GM12878 (cell line): ENCODE data around the gene RASL11A. TPM values are rescaled to one million over a fixed set of nuclear protein-coding genes. Genes with fewer than 3 reads are reported as not detected.

Source experiments
- ATAC-seq: fragments of 200-7000 bp; cut with Tn5 transposase; 3 replicates; pipeline ENCODE4 v1.9.1; 2020; ENCODE audit warnings: mild to moderate bottlenecking, moderate library complexity
- BruUV-seq: library from RNA; stranded (reverse); fragments of 400-500 nt; replicated peaks from 2 replicates; lab custom pipeline; 2021; lab: Mats Ljungman, UMichigan
- CTCF ChIA-PET: fragments of 300-600 bp; sonication (Branson Sonifier 250); formaldehyde crosslinking; extraction: SDS; loops from one replicate; lab custom pipeline; 2021; ENCODE audit warnings: inconsistent platforms; lab: Yijun Ruan, JAX
- POLR2A ChIA-PET: fragments of 350-600 bp; formaldehyde crosslinking; extraction: SDS; loops from one replicate; lab custom pipeline; 2021; ENCODE audit warnings: inconsistent platforms; lab: Charles Lee
- RAD21 ChIA-PET: fragments of 300-600 bp; sonication (Branson Sonifier 250); formaldehyde crosslinking; loops from one replicate; lab custom pipeline; 2023; ENCODE audit warnings: antibody characterized with exemption; ENCODE audit not compliant: unreplicated experiment; lab: Charles Lee
- SMC1A ChIA-PET: fragments of 300-600 bp; sonication (Branson Sonifier 250); formaldehyde crosslinking; loops from one replicate; lab custom pipeline; 2023; ENCODE audit not compliant: unreplicated experiment, uncharacterized antibody; lab: Charles Lee
- DNase-seq: peaks from one replicate; pipeline ENCODE4 v3.0.0-alpha.2; 2011; ENCODE audit warnings: low read depth, low spot score
- FAIRE-seq: peaks from 3 replicates; lab custom pipeline; 2011; peaks lifted over from hg19 to GRCh38; lab: Jason Lieb, UNC
- H2AFZ ChIP-seq: 2 replicates; pipeline ENCODE4 v1.6.0; 2011; ENCODE audit warnings: low read depth, low read length, control low read depth; ENCODE audit not compliant: control insufficient read depth
- H3K27ac ChIP-seq: 2 replicates; pipeline ENCODE4 v1.5.1; 2011; ENCODE audit warnings: control low read depth; ENCODE audit not compliant: control insufficient read depth, insufficient read depth
- H3K27me3 ChIP-seq, 2 experiments: replicated peaks in 1 of 2; 2 replicates each; pipeline versions ENCODE4 v1.6.0 to v1.6.1; 2011; ENCODE audit warnings: low read length in 1 of 2; ENCODE audit not compliant: control insufficient read depth in 2 of 2, insufficient read depth in 2 of 2
- H3K36me3 ChIP-seq, 2 experiments: 2 replicates each; pipeline ENCODE4 v1.5.1; 2011; ENCODE audit warnings: low read length in 1 of 2; ENCODE audit not compliant: control insufficient read depth in 2 of 2, insufficient read depth in 2 of 2
- H3K4me1 ChIP-seq: 2 replicates; pipeline ENCODE4 v1.6.1; 2011; ENCODE audit warnings: mild to moderate bottlenecking, low read length, moderate library complexity, mixed read lengths; ENCODE audit not compliant: control insufficient read depth, insufficient read depth
- H3K4me2 ChIP-seq: 2 replicates; pipeline ENCODE4 v1.6.0; 2011; ENCODE audit warnings: control low read depth; ENCODE audit not compliant: control insufficient read depth, insufficient read depth
- H3K4me3 ChIP-seq: fragments of 200-600 bp; sonication (generic); 2 replicates; pipeline ENCODE4 v1.5.1; 2016
- H3K79me2 ChIP-seq: 2 replicates; pipeline ENCODE4 v1.6.0; 2011; ENCODE audit warnings: low read length; ENCODE audit not compliant: control insufficient read depth, insufficient read depth
- H3K9ac ChIP-seq: 2 replicates; pipeline ENCODE4 v1.8.0; 2011; ENCODE audit warnings: low read length, control low read depth, mixed read lengths; ENCODE audit not compliant: control insufficient read depth, insufficient read depth
- H3K9me3 ChIP-seq: replicated peaks from 3 replicates; pipeline ENCODE4 v1.5.1; 2011; ENCODE audit warnings: mild to moderate bottlenecking, low read length; ENCODE audit not compliant: control insufficient read depth, insufficient read depth
- H4K20me1 ChIP-seq: 2 replicates; pipeline ENCODE4 v1.6.0; 2011; ENCODE audit not compliant: control insufficient read depth, insufficient read depth
- TCF3 ChIP-seq: IDR thresholded peaks from 2 replicates; pipeline ENCODE4 v1.6.1; 2012; ENCODE audit warnings: low read depth, mild to moderate bottlenecking, low read length, borderline replicate concordance; ENCODE audit not compliant: insufficient read depth
- WGBS: methylation state at CpG from one replicate; pipeline ENCODE4 v1.1.6; 2016; ENCODE audit warnings: low lambda C conversion rate; ENCODE audit not compliant: insufficient replicate concordance, insufficient coverage; ENCODE audit errors: missing lambda C conversion rate; 5-methylcytosine and 5-hydroxymethylcytosine counted together
- in situ Hi-C: fragments of 300-500 bp; cut with MboI; formaldehyde crosslinking; loops from 9 replicates; pipeline ENCODE4 v1.14.3; 2018; ENCODE audit warnings: mixed read lengths
- intact Hi-C: fragments of 100-400 bp; cut with micrococcal nuclease; formaldehyde crosslinking; loops from one replicate; pipeline ENCODE4 v1.14.2; 2022; ENCODE audit not compliant: unreplicated experiment
- polyA plus RNA-seq, 11 experiments: library from polyadenylated mRNA; depleted of rRNA in 4 of 11; unstranded in 6 of 11; stranded (reverse) in 5 of 11; fragments of >200 nt; fragmentation: Nextera tagmentation in 4 of 11; fragmentation: Illumina TruSeq in 1 of 11; extraction: Ambion mirVana in 4 of 11; extraction: Trizol in 1 of 11; gene quantifications; 1 replicate in 1 of 11; 2 replicates in 10 of 11; pipeline versions ENCODE4 v1.2.1 to v1.2.3, GENCODE V29; 2011 to 2016; ENCODE audit warnings: inconsistent platforms in 2 of 11, missing spikeins in 2 of 11, low read depth in 1 of 11
- total RNA-seq, 4 experiments: library from RNA; depleted of rRNA in 3 of 4; stranded (reverse); fragments of >200 nt in 3 of 4; fragmentation: Illumina TruSeq in 1 of 4; extraction: Trizol in 1 of 4; gene quantifications; 2 replicates each; pipeline versions ENCODE4 v1.2.1 to v1.2.3, GENCODE V29; 2013 to 2021
- TF ChIP-seq, protein P1 (sequence below): IDR thresholded peaks from 2 replicates; pipeline ENCODE4 v1.6.1; 2012; ENCODE audit warnings: mild to moderate bottlenecking, low read depth, low read length
- TF ChIP-seq, protein P2 (sequence below): fragments of 150-350 bp; IDR thresholded peaks from 2 replicates; pipeline ENCODE4 v1.6.1; 2016; ENCODE audit warnings: low read depth, low read length
- TF ChIP-seq, protein P3 (sequence below): IDR thresholded peaks from 2 replicates; pipeline ENCODE4 v1.6.1; 2011; ENCODE audit warnings: low read depth, low read length, improper control_type of control experiment, borderline replicate concordance
- TF ChIP-seq, protein P4 (sequence below): IDR thresholded peaks from 2 replicates; pipeline ENCODE4 v1.6.1; 2011; ENCODE audit warnings: borderline replicate concordance, low read depth, mild to moderate bottlenecking, moderate library complexity, mixed read lengths, low read length; ENCODE audit not compliant: insufficient read depth; ENCODE audit errors: extremely low read length
- TF ChIP-seq, protein P5 (sequence below): fragments of 450-650 bp; IDR thresholded peaks from 2 replicates; pipeline ENCODE4 v1.6.1; 2017; ENCODE audit warnings: mild to moderate bottlenecking

RASL11A gene
- total and polyA plus RNA-seq, 10 of the 15 experiments (the other 5 are each of a cell fraction or from before 2014, with no cell fraction given) = 0.04 to 1.3 (median 0.41) TPM; not detected in 1

DNA sequence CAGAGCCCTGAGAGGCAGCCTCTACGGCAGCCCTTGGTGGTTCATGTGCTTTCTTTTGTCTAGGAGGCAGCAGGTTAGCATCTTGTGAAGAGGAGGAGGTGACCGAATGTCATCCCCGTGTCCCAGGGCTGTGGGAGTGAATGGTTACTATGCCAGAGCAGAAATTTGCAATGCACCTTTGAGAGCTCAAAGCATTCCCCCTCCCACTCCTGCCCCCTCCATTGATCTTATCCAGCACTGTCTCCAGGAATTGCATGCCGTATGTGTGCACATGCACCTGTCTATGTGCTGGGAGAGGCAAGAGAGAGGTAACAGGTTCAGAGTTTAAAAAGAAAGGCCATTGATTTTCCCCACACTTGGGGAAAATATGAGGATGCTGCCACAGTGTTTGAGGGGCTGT is 10.2 kb downstream of the RASL11A start:
- H2AFZ ChIP-seq = no peak overlapping the region
- ChIA-PET RAD21 (interaction anchor here (1.1 to 1.2 kb wide), 2 partner anchors 296 to 334 kb away, joined by 4 to 5 read pairs; no protein-coding TSS in a partner anchor), CTCF (interaction anchor here (0.9 to 3.0 kb wide), 3 partner anchors 10 to 334 kb away, joined by 3 to 19 read pairs (median 8); partner anchors contain the start of gene RASL11A), SMC1A (interaction anchor here (0.6 to 5.7 kb wide), 3 partner anchors 246 to 1199 kb away, joined by 3 to 35 read pairs (median 3); no protein-coding TSS in a partner anchor), POLR2A (no interaction called here)
- H3K9me3 ChIP-seq = no peaks in the 10 kb centered on the region
- no peak overlapping the region for H3K9ac ChIP-seq
- no peak overlapping the region for H3K4me3 ChIP-seq
- in situ Hi-C loops (loop anchor here (5.0 kb wide), 1 partner anchor 294 kb away; no protein-coding TSS in a partner anchor), intact Hi-C loops (no loop called here)
- no peak for DNase-seq
- 34% methylated on average over 4 of the region's 4 CpGs for WGBS
- no peak for FAIRE-seq
- no peak overlapping the region for H3K27ac ChIP-seq
- BruUV-seq = no TSS peak
- H3K27me3 ChIP-seq = no peaks in the 10 kb centered on the region; a peak in 1 of 4 replicates
- H3K4me1 ChIP-seq = no peaks in the 10 kb centered on the region
- no peak overlapping the region for H3K4me2 ChIP-seq
- no peaks in the 10 kb centered on the region for H4K20me1 ChIP-seq
- H3K79me2 ChIP-seq = no peaks in the 10 kb centered on the region
- H3K36me3 ChIP-seq = no peaks in the 10 kb centered on the region
- no peak for ATAC-seq
- TF ChIP-seq, protein P1, sequence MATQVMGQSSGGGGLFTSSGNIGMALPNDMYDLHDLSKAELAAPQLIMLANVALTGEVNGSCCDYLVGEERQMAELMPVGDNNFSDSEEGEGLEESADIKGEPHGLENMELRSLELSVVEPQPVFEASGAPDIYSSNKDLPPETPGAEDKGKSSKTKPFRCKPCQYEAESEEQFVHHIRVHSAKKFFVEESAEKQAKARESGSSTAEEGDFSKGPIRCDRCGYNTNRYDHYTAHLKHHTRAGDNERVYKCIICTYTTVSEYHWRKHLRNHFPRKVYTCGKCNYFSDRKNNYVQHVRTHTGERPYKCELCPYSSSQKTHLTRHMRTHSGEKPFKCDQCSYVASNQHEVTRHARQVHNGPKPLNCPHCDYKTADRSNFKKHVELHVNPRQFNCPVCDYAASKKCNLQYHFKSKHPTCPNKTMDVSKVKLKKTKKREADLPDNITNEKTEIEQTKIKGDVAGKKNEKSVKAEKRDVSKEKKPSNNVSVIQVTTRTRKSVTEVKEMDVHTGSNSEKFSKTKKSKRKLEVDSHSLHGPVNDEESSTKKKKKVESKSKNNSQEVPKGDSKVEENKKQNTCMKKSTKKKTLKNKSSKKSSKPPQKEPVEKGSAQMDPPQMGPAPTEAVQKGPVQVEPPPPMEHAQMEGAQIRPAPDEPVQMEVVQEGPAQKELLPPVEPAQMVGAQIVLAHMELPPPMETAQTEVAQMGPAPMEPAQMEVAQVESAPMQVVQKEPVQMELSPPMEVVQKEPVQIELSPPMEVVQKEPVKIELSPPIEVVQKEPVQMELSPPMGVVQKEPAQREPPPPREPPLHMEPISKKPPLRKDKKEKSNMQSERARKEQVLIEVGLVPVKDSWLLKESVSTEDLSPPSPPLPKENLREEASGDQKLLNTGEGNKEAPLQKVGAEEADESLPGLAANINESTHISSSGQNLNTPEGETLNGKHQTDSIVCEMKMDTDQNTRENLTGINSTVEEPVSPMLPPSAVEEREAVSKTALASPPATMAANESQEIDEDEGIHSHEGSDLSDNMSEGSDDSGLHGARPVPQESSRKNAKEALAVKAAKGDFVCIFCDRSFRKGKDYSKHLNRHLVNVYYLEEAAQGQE = no peak
- TF ChIP-seq, protein P2, sequence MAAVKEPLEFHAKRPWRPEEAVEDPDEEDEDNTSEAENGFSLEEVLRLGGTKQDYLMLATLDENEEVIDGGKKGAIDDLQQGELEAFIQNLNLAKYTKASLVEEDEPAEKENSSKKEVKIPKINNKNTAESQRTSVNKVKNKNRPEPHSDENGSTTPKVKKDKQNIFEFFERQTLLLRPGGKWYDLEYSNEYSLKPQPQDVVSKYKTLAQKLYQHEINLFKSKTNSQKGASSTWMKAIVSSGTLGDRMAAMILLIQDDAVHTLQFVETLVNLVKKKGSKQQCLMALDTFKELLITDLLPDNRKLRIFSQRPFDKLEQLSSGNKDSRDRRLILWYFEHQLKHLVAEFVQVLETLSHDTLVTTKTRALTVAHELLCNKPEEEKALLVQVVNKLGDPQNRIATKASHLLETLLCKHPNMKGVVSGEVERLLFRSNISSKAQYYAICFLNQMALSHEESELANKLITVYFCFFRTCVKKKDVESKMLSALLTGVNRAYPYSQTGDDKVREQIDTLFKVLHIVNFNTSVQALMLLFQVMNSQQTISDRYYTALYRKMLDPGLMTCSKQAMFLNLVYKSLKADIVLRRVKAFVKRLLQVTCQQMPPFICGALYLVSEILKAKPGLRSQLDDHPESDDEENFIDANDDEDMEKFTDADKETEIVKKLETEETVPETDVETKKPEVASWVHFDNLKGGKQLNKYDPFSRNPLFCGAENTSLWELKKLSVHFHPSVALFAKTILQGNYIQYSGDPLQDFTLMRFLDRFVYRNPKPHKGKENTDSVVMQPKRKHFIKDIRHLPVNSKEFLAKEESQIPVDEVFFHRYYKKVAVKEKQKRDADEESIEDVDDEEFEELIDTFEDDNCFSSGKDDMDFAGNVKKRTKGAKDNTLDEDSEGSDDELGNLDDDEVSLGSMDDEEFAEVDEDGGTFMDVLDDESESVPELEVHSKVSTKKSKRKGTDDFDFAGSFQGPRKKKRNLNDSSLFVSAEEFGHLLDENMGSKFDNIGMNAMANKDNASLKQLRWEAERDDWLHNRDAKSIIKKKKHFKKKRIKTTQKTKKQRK = no peak
- TF ChIP-seq, protein P3, sequence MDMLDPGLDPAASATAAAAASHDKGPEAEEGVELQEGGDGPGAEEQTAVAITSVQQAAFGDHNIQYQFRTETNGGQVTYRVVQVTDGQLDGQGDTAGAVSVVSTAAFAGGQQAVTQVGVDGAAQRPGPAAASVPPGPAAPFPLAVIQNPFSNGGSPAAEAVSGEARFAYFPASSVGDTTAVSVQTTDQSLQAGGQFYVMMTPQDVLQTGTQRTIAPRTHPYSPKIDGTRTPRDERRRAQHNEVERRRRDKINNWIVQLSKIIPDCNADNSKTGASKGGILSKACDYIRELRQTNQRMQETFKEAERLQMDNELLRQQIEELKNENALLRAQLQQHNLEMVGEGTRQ = no peak
- no peak for TF ChIP-seq TCF3
- TF ChIP-seq, protein P4, sequence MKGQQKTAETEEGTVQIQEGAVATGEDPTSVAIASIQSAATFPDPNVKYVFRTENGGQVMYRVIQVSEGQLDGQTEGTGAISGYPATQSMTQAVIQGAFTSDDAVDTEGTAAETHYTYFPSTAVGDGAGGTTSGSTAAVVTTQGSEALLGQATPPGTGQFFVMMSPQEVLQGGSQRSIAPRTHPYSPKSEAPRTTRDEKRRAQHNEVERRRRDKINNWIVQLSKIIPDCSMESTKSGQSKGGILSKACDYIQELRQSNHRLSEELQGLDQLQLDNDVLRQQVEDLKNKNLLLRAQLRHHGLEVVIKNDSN = no peak
- TF ChIP-seq, protein P5, sequence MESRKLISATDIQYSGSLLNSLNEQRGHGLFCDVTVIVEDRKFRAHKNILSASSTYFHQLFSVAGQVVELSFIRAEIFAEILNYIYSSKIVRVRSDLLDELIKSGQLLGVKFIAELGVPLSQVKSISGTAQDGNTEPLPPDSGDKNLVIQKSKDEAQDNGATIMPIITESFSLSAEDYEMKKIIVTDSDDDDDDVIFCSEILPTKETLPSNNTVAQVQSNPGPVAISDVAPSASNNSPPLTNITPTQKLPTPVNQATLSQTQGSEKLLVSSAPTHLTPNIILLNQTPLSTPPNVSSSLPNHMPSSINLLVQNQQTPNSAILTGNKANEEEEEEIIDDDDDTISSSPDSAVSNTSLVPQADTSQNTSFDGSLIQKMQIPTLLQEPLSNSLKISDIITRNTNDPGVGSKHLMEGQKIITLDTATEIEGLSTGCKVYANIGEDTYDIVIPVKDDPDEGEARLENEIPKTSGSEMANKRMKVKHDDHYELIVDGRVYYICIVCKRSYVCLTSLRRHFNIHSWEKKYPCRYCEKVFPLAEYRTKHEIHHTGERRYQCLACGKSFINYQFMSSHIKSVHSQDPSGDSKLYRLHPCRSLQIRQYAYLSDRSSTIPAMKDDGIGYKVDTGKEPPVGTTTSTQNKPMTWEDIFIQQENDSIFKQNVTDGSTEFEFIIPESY = no peak
